ENCODE data around the gene FAH.
A peak's percentile ranks its signal among the peaks of the same experiment; 100 is the strongest.
"Not testable (repeated sequence)": the region's sequence is repeated elsewhere in the genome, so short reads cannot be mapped to it uniquely, and the experiment has no call there.

FAH gene

DNA sequence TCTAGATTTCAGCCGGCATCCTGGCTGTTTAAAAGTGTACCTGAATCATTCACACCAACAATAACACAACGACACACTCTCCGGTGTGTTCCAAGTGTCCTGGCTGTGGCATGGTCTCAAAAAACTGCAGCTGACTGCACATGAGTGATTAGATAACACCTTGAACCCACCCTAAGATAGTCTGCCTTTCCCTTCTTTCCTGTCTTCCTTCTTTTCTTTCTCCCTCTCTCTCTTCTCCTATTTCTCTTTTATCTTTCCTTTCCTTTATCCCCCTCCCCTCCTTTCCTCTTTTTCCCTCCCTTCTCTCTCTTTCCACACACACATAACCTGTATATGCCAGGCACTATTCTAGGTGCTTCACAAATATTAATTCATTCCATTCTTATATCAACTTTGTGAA, 1.2 kb upstream of the FAH start:
- DNase-seq (ENCODE audit: low read depth), result no peak

DNA sequence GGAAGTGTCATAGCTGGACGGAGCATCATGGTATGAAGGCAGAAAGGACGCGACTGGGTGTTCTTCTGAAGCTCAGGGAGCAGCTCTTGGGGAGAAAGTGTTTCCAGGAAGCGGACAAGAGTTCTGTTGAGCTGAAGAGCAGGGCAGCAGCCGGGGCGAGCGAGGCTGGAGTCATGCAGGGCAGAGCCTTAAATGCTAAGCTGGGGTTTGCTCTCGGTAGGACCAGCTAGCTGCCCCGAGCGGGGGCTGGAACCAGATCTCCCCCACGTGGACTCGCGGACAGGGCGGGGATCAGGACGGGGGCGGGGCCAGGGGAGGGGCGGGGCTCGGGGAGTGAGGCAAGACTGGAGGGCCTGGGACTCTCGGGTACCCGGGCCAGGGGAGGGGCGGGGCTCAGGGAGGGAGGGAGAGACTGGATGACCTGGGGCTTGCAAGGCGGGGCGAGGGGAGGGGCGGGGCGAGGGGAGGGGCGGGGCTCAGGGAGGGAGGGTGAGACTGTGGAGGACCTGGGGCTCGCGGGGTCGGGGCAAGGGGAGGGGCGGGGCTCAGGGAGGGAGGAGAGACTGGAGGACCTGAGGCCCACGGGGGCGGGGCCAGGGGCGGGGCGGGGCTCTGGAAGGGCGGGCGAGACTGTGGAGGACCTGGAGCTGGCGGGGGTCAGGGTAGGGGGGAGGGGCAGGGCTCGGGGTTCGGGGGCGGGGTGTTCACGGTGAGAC, 461 bp upstream of the FAH start:
- DNase-seq (ENCODE audit: low read depth), result peak; percentile 88

DNA sequence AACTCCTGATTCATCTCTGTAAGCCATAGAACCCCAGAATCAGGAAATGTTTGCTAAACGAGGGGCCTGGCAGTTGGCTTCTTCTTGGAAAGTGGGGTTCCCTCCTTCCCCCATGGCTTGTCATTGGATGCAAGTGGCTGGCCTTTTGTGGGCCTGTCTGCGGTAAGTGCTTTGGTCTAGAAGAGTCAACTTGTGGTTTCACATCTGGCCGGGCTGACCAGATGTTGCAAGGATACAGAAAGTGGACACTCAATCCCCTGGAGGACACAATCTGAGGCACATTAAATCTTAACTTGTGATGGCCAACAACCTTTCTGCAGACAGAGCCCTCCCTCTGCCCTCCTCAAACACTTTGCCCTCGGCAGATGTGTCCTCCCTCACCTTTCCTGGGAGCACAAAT, 1.1 kb downstream of the FAH start:
- no peak for DNase-seq (ENCODE audit: low read depth)

DNA sequence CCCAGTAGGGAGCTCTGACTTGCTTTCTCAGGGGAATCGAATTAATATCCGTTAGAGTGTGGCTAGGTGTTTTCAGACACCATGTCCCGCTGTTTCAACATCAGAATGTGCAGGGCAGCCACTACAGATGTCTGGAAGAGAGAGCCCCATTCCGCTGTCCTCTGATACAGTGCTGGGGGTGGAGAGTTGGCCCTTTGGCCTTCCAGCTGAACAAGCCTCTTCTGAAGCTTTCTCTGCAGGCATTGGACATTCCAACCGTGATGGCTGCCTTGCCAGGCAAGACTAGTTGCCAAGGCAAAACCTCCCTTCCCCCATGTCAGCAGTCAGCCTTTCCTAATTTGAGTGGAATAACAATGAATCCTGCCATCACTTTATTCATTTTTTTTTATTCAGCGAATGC, 1.5 kb downstream of the FAH start:
- DNase-seq (ENCODE audit: low read depth), result no peak

DNA sequence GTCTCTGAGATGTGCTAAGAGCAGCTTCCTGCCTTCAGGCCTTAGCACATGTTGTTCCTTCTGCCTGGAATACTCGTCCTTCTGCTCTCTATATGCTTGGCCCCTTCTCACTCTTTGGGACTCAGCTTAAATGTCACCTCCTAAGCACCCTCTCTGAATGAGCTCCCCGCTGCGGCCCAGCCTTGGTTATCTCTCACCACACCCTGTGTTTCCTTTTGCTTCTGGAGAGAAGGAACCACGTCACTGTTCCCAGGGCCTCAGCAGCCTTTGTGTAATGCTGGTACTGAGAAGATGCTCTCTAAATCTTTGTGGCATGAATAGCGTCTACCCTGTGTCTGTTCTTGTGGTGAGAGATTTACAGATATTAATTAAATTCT, 2.2 kb downstream of the FAH start:
- DNase-seq (ENCODE audit: low read depth), result no peak

DNA sequence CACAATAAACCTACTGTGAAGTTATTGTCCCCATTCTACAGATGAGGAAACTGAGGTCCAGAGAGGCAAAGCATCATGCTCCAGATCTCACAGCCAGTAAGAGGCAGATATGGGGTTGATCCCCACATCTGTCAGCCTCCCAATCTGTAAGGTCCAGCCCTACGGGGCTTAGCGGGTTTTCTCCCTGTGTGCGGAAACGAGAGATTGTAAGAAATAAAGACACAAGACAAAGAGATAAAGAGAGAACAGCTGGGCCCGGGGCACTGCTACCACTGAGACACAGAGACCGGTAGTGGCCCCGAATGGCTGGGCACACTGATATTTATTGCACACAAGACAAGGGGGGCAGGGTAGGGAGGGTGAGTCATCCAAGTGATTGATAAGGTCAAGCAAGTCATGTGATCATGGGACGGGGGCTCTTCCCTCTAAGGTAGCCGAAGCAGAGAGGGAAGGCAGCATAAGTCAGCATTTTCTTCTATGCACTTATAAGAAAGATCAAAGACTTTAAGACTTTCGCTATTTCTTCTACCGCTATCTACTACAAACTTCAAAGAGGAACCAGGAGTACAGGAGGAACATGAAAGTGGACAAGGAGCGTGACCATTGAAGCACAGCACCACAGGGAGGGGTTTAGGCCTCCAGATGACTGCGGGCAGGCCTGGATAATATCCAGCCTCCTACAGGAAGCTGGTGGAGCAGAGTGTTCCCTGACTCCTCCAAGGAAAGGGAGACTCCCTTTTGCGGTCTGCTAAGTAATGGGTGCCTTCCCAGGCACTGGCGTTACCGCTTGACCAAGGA, 2.8 kb downstream of the FAH start:
- DNase-seq (ENCODE audit: low read depth), result not testable (repeated sequence)

DNA sequence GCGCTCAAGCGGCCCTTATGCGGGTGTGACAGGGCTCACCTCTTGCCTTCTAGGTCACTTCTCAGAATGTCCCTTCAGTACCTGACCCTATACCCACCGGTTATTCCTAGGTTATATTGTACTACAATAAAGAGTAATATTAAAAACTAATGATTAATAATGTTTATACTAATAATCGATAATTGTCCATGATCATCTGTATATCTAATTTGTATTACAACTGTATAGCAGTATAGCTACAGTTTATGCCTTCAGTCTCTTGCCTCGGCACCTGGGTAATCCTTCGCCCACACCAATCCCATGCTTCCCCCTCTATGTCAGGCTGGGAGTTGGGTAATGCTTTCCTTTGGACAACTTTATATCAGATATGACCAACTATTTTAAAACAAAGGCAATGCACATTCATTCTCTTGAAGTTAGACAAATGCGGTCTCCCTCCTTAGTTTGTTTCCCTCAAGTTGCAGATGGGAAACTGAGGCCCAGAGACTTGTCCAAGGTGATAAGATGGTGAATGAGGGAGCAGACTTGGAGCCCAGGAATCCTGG, 3.4 kb downstream of the FAH start:
- DNase-seq (ENCODE audit: low read depth), result no peak

DNA sequence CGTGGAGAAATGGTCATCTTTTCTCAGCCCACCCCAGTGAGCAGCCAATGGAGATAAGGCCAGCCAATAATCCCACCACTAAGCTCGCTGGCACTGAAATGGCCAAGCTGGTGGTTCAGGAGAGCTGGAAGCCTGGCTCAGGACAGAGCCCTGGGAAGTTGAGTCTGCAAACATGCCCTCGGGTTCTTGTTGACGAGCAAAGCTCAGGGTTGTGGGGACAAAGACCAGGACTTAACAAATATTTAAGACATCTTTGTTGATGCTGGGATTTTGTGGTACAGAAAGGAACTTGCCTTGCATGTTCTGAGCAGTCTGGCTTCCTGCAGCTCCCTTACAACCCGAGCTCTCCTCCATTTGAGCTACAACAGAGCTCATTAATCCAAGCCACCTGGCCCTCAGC, 4.4 kb downstream of the FAH start:
- no peak for DNase-seq (ENCODE audit: low read depth)

DNA sequence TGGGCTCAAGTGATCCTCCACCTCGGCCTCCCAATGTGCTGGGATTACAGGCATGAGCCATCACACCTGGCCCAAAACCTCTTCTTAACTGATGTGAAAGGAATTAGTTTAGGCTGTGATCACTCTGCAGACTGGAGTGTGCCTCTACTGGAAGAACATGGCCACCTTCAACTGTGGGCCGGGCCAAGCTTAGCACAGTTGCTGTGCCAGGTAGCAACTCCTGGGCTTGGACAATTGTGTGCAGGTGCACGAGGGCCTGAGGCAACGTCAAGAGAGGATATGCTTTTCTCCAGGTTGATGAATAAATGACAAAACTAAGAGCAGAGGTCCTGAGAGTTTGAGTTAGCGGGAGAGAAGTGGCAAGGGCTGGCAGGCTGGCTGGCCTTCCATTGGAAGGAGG, 6.5 kb downstream of the FAH start:
- DNase-seq (ENCODE audit: low read depth), result no peak

DNA sequence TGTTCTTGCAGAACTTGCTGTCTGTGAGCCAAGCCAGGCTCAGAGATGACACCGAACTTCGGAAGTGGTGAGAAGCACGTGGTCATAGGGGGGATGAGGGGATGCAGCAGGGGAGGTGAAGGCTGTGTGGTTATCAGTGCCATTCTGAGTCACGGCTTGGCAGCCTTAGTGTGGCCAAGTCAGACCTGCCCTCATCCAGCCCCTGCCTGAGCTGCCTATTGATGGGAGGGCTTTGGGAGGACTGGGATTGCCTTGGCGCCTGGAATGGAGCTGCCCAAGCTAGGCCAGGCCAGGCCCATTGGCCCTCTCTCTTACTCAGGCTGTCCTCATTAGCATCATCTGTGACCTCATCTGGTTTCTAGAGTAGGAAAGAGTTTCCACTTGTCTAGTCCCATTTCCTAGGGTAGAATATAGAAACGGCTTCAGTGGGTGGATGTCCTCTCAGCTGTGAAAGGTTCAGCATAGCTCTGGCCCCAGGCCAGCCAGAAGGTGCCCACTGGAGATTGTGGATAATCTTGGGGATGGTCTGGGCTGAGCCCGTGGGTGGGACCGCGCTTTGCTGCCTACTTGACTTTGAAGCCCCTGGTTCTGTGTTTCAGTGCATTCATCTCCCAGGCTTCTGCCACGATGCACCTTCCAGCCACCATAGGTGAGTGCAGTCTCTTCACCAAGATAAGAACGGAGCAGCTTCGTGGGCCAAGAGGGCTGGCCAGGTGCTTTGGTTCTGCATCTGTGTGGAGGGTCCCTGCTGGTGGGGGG, 7.2 kb downstream of the FAH start:
- DNase-seq (ENCODE audit: low read depth), result no peak

DNA sequence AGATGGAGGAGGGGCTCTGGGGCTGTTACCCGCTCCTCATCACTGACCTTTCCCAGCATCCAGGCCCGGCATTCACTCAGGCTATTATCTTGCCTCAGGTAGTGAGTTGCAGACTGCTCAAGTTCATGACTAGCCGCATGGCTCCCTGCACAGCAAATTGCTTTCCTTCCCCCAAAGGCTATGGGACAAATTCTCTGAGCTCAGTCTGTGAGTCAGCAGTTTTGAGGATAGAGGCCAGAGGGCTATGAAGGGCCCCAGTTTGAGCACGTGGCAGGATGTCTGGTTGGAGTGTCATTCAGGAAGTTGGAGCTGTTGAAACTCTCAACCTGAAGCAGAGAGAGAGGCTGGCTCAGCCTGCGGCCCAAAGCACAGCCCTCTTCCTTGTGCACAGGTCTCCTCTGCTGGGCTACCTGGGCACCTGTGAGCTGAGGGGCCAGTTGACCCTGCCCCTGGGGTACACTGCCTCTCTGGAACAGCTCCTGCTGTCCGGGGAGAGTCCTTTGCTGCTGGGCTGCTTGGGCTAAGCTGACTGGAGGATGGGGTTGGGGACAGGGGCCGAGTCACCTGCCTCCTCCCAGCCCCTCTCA, 7.9 kb downstream of the FAH start:
- no peak for DNase-seq (ENCODE audit: low read depth)

DNA sequence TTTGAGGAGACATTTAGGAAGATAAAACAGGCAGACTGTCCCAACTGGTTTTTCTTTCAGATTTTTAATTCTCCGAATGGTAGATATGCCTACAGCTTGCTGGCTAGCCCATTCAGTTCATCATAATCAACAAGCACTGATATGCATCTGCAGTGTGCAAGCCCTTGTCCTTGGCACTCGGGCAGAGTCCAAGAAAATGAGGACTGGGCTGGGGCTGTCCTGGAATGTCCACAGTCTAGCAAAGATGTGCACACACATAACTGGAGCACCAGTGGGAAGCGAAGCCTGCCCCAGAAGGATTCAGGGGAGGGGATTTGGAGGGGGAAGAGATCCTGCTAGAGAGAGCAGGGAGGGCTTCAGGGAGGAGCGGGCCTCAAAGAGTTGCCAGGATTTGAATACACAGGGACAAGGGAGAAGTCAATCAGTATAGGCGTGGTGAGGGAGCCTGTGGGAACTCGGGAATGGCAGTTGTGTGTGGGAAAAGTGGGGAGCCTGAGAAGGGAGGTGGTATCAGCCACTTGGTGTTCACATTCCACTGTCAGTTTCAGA, 8.7 kb downstream of the FAH start:
- DNase-seq (ENCODE audit: low read depth), result no peak

DNA sequence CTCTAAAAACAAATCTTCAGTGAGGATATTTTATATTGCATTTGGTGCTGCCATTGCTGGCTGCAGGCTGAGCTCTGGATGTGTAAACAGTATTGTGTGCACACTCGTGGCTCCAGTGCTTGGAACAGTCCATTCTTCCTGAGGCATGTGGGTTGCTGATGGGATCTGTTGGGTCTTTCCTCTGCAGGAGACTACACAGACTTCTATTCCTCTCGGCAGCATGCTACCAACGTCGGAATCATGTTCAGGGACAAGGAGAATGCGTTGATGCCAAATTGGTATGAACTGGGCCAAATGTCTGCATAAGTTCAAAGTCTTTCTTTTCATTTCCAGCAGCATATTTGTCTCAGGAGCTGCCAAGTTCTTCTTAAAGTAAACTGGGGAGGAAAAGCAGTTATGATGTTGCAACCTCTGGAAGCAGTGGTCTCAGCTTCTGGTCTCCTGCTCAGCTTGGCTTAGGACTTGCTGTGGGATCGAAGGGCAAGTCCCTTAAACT, 9.3 kb downstream of the FAH start:
- DNase-seq (ENCODE audit: low read depth), result no peak

DNA sequence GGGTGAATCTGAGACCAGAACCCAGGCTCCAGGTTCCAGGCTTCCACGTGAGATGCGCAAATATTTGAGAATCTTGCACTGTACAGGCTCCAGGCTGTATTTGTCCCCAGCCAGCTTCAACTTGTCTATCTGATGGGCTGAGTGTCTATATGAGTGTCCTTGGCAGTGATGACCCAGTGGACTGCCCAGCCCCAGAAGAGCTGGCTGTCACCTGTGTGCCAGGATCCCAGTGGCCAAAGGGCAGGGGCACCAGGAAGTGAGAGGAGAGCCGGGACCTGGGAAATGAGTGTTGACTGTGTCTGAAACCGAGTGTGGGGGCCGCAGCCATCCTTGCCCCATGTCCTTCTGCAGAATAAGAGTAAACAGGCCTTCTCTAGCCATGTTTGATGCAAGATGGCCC, 10.4 kb downstream of the FAH start:
- DNase-seq (ENCODE audit: low read depth), result no peak

DNA sequence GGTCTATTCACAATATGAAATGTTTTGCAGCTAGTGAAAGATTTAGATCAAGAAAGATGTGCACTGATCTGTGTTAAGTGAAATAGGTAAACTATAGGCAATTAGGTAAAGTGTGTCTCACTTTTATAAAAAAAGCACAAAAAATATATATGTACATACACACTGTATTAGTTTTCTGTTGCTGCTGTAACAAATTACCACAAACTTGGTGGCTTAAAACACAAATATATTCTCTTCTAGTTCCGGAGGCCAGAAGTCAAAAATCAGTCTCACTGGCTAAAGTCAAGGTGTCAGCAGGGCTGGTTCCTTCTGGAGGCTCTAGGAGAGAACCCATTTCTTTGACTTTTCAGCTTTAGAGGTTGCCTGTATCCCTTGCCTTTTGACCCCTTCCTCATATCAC, 11.1 kb downstream of the FAH start:
- no peak for DNase-seq (ENCODE audit: low read depth)

DNA sequence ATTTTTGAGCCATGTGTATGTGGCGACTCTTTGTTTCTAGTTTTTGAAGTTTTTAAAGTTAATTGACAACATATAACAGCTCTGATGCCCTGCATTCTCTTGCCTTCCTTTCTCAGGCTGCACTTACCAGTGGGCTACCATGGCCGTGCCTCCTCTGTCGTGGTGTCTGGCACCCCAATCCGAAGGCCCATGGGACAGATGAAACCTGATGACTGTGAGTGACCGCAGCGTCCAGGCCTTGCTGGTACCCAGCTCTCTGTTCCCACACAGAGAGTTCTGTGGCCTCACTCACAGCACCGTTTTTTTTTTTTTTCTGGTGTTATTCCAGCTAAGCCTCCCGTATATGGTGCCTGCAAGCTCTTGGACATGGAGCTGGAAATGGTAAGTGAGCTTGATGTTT, 15.1 kb downstream of the FAH start:
- no peak for DNase-seq (ENCODE audit: low read depth)

DNA sequence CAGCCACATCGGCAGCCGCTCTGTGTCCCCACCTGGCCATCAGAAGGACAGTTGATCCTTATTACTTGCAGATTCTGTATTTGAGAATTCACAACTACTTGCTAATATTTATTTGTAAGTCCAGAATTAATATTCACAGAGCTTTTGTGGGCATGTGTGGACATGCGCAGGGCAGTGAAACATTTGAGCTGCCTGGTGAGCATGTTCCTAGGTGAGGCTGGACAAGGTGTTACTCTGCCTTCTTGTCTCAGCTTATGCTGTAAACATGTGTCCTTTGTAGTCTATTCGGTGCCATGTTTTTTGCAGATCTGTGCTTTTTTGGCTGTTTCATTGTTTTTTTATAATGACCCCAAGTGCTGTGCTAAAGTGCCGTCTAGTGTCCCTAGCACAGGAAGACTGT, 15.6 kb downstream of the FAH start:
- no peak for DNase-seq (ENCODE audit: low read depth)

DNA sequence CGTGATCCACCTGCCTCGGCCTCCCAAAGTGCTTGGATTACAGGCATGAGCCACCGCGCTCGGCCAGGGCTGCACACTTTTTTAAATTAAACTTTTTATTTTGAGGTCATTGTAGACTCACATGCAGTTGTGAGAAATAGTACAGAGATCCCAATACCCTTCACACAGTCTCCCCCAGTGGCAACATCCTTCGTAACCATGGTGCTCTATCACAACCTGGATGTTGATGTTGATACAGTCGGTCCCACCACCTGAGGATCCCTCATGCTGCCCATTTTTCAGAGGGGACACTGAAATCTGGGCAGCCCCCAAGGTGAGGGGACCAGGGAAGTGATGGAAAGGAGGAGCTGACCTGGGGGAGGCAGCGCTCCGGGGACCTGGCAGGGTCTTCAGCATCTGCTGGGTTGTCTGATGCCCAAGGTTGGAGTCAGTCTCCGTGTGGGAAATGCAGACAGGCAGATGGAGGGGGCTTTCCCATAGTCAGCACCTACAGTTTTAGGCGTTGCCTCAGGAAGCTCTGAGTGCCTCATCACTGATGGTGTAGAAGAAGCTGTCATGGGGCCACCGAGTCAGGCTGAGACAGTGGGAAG, 17.1 kb downstream of the FAH start:
- DNase-seq (ENCODE audit: low read depth), result no peak

DNA sequence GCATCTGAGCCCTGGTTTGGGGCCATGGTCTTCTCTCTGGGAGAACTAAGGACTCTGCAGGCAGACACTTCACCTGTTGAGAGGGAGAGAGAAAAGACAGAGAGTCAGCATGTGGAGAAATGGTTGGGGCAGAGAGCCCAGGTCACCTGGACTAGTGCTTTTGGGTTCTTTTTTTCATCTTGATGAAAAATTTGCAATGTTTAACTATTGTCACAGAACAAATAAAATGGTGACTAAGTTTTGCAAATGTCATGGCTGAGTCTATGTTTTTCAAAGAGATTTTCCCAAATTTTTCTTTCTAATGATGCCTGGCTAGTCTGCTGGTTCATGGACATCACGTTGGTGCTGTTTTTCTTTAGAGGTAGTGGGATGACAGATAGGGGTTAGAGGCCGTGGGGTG, 17.8 kb downstream of the FAH start:
- DNase-seq (ENCODE audit: low read depth), result no peak

DNA sequence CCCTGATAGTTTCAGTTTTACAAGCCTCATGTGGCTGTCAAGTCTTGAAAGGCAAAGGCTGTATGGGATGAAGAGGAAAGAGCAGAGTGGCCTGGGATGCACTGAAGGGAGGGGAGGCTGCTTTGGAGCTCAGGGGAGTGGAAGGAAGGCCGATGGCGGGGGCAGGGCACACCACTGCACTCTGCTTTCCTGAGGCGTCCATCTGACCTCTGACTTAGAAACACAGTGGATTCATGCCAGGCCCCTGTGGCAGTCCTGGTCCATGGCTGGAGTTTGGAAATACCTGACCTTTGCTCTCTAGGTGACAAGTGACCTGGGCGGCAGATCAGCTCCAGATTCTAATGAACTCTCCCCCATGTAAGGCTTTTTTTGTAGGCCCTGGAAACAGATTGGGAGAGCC, 19.0 kb downstream of the FAH start:
- DNase-seq (ENCODE audit: low read depth), result no peak

DNA sequence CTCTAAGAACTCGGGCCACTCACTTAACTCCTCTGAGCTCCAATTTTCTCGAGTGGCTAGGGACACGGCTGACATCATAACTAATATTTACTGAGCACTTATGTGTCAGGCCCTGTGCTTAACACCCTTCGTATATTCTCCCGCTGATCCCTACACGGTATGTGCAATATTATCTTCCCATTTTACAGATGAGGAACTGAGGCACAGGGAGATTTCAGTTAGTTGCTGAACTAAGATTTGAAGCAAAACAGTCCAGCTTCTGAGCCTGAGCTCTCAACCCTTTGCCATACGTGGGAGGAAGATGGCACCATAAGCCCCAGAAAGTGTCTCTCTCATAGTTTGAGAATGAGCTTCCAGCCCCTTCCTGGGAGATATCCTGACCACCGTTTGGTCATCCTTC, 19.6 kb downstream of the FAH start:
- DNase-seq (ENCODE audit: low read depth), result no peak
